GM23338 (cell line): ENCODE results near the gene GLIPR1.
"Not testable (repeated sequence)": the region's sequence is repeated elsewhere in the genome, so short reads cannot be mapped to it uniquely, and the experiment has no call there.

ENCODE experiments used
- CTCF ChIP-seq, 2 experiments: fragments of 200-600 bp in 1 of 2; sonication (generic) in 1 of 2; conservative IDR thresholded peaks; 2 replicates each; pipeline versions ENCODE4 v1.5.1 to v1.6.1; 2016 to 2017; ENCODE audit warnings: antibody characterized with exemption in 2 of 2, low read depth in 2 of 2, mild to moderate bottlenecking in 2 of 2, moderate library complexity in 1 of 2
- EZH2 ChIP-seq: fragments of 200-600 bp; sonication (generic); IDR thresholded peaks from one replicate; pipeline ENCODE4 v1.8.0; 2017; ENCODE audit warnings: antibody characterized with exemption, mild to moderate bottlenecking, low read depth; ENCODE audit not compliant: unreplicated experiment
- EZH2phosphoT487 ChIP-seq: fragments of 200-600 bp; sonication (generic); IDR thresholded peaks from one replicate; pipeline ENCODE4 v1.8.1; 2018; ENCODE audit warnings: antibody characterized with exemption; ENCODE audit not compliant: unreplicated experiment
- JUNB ChIP-seq: IDR thresholded peaks from one replicate; pipeline ENCODE4 v1.6.1; 2016; ENCODE audit warnings: antibody characterized with exemption; ENCODE audit not compliant: unreplicated experiment
- POLR2AphosphoS5 ChIP-seq: IDR thresholded peaks from 2 replicates; pipeline ENCODE4 v1.6.1; 2016; ENCODE audit warnings: antibody characterized with exemption, low read depth
- REST ChIP-seq: IDR thresholded peaks from one replicate; pipeline ENCODE4 v1.6.1; 2018; ENCODE audit warnings: antibody characterized with exemption; ENCODE audit not compliant: unreplicated experiment
- ZNF331 ChIP-seq: fragments of 250-450 bp; sonication (Bioruptor Pico); IDR thresholded peaks from 2 replicates; pipeline ENCODE4 v1.5.0; 2020; ENCODE audit warnings: low read depth, mild to moderate bottlenecking, moderate library complexity
- TF ChIP-seq, protein P1 (sequence below): IDR thresholded peaks from 2 replicates; pipeline ENCODE4 v1.6.1; 2016; ENCODE audit warnings: antibody characterized with exemption

GRCh38 chr12:75442454-75442853 lies 38.1 kb upstream of the GLIPR1 start:
- not testable (repeated sequence) for TF ChIP-seq CTCF (conservative IDR thresholded peaks at IDR 0.05; ENCODE audit: low read depth in 2 of 2); POLR2AphosphoS5; EZH2phosphoT487; EZH2; ZNF331 (CRISPR knock-in tag); REST; JUNB
- TF ChIP-seq, protein P1, sequence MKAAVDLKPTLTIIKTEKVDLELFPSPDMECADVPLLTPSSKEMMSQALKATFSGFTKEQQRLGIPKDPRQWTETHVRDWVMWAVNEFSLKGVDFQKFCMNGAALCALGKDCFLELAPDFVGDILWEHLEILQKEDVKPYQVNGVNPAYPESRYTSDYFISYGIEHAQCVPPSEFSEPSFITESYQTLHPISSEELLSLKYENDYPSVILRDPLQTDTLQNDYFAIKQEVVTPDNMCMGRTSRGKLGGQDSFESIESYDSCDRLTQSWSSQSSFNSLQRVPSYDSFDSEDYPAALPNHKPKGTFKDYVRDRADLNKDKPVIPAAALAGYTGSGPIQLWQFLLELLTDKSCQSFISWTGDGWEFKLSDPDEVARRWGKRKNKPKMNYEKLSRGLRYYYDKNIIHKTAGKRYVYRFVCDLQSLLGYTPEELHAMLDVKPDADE, result not testable (repeated sequence)
